GM19043 (cell line): ENCODE measurements around the gene SUB1.
"Not testable (repeated sequence)": the region's sequence is repeated elsewhere in the genome, so short reads cannot be mapped to it uniquely, and the experiment has no call there.

Experiments used
- ATAC-seq: cut with Tn5 transposase; IDR thresholded peaks from one replicate; pipeline ENCODE4 v1.9.1; 2021; ENCODE audit warnings: low read depth; ENCODE audit not compliant: unreplicated experiment

Gene SUB1

DNA sequence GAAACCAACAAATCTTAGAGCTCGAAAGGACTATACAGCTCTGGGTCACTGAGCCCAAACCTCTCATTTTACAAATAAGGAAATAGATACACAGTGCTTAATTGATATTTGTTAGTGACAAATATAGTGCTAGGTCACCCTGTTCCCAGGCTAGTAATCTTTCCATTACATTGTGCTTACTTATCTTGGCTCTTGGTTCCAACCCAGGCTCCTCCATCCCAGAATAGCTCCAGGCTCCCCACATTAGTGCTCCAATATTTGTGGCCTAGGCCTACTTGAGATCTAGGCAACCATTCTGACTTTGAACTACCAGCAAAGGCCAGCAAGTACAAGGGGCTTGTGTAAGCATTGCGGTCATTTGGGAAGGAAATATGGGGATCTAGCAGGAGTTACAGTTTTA is 21.7 kb upstream of the SUB1 start:
- ATAC-seq: no peak

DNA sequence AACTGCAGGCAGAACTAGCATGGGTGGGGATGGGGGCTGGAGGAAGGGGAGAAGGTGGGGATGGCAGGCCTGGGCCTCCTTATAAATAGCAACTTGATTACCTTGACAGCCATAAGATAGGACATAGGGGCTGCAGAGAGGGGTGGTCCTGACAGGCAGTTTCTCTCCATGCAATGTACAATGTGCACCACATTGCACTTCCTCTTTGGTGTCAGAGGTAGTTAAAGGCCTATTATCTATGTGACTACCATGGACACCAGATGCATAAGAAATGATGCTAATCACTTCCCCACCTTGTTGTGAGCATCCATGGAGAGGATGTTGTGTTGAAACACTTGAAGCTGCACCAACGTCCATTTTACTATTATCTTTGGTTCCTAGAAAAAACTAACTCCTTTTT is 20.2 kb upstream of the SUB1 start:
- no peak for ATAC-seq

DNA sequence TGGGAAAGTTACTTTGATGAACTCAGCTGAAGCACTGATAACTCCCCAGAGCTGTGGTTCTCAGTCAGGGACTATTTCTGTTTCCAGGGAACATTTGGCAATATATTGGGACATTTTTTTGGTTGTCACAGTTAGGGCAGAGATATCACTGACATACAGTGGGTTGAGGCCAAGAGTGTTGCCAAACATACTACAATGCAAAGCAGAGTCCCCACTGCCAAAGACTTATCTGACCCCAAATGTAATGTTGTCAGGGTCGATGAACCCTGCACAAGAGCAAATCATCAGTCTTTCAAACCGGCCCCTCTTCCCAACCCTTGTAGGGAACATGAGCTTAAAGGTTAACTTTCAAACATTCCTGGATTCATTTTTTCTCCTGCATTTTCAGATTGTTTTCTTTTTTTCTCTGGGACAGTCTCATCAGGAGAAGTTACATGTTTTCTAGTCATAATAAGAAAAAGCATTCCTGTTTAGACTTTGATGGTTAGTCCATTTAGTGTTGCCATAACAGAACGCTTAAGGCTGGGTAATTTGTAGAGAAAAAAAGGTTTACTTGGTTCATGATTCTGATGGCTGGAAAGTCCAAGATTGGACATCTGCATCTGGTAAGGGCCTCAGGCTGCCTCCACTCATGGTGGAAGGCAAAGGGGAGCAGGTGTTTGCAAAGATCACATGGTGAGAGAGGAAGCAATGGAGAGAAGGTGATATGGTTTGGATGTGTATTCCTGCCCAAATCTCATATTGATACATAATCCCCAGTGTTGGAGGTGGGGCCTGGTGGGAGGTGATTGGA is 18.8 kb upstream of the SUB1 start:
- ATAC-seq: no peak

DNA sequence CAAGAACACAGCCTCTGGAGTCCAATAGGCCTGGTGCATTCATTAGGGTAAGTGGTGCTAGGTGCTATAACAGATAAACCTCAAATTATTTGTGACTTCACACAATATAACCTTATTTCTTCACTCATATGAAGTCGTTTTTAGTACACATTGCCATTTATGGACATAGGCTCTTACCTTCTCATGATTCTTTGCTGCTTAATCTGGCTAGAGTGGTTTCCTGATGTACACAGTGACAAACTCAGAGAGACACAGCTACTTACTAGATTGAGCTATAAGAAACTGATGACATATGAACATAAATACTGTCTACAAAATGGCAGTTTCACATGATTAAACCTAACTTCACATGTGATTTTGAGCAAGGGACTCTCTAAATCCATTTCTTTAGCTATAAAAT is 14.2 kb upstream of the SUB1 start:
- no peak for ATAC-seq

DNA sequence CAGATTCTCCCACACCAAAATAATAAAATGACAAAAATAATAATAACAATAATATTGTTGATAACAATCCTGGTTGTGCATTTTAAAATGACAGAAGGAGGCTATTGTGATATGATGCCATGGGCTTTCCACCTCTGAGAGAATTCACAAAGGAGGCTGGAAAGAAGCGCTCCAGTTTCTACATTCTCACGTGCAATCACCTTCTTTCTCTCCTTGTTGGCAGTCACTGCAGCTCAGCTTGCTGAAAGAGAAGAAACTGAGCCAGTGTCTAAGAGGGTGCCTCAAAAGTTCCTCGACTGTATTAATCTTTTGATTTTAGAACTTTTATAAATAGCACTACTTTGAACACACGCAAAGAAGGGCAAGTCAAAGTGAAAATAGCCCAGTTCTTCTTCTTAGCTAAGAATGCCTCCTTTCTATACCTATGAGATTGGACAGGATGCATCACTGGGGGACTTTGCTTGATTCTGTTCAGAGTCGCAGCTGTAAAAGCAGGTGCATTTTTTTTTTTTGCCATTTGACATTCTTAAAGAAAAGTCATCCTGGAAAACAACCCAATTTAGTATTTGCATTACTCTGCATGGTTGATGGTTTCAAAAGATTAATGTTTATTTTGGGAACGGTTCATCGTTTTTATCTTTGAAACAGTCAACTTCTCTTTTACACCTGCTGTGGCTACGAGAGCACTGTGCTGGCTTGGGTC is 12.4 kb upstream of the SUB1 start:
- peak; percentile 92 for ATAC-seq

DNA sequence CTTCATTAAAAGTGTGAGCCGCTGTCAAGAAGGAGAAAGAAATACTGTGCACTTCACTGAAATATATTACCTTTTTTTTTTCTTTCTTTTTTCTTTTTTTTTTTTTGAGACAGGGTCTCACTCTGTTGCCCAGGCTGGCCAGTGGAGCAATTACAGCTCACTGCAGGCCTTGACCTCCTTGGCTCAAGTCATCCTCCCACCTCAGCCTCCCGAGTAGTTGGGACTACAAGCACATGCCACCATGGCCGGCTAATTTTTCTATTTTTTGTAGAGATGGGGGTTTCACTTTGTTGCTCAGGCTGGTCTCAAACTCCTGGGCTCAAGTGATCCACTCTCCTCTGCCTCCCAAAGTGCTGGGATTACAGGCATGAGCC is 11.9 kb upstream of the SUB1 start:
- ATAC-seq: not testable (repeated sequence)

DNA sequence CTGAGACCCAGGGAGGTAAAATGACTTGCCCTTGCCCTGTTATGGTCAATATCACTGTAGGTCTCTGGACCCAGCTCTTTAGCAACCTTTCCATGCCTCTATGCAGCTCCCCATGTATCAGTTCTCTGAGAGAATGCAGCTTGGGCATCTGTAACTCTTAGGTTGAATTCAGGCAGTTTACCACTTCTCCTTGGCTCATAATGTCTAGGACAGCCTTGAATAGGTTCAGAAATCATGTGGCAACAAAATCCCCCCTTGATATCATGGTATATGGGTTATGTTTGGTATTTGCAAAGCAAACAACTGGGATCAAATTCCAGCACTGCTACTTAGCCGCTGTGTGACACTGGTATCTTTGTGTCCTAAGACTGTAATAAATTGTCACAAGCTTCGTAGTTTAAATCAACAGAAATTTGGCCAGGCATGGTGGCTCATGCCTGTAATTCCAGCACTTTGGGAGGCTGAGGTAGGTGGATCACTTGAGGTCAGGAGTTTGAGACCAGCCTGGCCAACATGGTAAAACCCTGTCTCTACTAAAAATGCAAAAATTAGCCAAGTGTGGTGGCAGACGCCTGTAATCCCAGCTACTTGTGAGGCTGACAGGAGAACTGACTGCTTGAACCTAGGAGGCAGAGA is 10.7 kb upstream of the SUB1 start:
- ATAC-seq: no peak

DNA sequence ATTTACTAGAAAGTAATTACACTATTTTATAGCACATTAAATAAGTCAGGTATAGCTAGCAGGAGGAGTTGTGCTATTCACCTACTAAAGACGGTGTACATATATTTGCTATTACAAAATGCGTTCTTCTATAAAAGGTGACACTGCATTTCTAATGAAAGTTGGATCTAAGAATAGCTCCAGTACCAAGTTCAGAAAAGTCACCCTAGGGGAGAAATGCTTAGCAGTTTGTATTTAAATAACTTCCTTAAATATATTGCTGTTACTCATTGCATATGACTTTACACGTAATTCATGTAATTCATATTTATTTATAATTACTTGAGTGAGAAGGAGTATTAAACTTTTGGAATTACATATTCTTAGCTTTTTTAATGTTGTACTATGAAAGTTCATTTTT is 7.0 kb upstream of the SUB1 start:
- no peak for ATAC-seq

DNA sequence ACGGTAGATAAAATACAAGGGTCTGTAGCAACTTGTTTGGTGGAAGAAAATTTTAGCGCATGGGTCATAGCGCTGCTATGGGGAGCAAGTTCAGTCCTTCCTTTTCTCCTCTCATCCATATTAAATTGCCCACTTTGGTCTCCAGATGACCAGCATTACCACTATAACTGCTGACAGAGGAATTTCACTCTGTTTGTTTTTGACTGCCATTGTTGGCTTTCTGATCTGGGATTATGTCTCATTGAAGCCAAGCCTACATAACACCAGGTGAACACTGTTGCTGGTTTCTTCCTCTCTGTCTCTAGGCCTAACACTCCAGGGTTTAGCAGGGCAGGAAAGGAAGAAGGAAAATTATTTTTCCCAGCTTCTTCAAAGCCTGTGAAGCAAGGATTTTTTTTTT is 6.6 kb upstream of the SUB1 start:
- no peak for ATAC-seq

DNA sequence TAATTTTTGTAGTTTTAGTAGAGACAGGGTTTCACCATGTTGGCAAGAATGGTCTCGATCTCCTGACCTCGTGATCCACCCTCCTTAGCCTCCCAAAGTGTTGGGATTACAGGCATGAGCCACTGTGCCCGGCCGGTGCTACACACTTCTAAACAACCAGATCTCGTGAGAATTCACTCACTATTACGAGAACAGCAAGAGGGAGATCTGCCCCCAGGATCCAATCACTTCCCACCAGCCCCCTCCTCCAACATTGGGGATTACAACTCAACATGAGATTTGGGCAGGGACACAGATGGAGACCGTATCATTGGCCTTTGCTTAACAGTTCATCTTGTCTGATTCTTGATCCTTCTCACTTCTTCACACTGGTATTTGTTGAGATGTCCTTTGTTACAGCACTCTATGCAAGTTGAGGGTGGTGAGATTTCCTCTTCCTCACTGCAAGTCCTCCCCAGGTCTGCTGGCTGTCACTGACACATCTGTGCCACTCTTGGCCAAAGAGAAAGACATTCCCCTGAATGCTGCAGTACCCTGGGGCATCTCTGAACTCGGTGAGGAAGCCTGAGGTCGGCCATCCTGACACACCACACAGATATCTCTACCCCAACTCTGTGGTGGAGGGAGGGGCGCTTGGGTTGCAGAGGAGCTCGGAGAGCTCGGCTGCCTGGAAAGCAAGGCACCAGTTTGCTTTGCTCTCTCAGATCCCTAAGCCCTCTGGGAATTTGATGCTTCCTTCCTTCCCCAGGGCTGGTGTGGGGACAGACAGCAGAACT is 4.2 kb upstream of the SUB1 start:
- ATAC-seq: no peak

DNA sequence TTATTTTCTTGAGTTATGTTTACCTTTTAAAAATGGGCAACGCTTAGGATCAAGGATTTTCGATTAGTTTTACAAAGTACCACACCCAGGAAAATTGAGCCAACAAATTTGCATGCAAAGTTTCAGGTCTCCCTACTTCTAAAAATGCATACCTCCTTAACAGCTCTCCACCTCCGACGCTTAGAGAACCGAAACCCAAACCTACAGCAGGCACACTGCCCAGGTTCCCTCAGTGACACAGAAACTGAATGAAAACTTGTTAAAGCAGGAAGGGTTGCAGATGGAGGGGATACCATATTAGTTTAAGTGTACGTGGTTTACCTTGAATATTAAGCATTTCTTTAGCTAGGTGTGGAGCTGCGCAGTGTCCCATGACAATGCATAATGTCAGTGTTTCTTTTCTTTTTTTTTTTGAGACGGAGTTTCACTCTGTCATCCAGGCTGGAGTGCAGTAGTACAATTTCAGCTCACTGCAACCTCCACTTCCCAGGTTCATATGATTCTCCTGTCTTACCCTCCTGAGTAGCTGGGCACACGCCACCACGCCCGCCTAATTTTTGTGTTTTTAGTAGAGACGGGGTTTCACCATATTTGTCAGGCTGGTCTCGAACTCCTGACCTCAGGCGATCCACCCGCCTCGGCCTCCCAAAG is 1.6 kb upstream of the SUB1 start:
- peak; percentile 70 for ATAC-seq

DNA sequence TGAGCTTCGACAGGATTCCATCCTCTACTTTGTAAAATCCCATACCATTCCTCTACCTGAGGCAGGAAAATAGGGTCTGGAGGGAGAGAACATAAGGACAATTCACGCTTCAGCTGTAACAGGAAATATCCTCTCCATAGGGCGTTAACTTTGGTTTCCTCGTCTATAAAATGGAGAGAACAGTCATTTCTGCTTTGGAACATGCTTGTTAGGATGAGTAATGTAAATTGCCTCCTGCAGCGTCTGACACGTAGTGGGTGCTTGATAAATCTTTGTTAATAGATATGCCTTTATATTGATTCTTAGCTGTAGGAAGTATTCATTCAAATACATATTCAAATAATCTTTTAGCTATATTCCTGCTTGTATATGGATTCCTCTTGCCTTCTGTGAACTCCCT is 711 bp upstream of the SUB1 start:
- no peak for ATAC-seq

DNA sequence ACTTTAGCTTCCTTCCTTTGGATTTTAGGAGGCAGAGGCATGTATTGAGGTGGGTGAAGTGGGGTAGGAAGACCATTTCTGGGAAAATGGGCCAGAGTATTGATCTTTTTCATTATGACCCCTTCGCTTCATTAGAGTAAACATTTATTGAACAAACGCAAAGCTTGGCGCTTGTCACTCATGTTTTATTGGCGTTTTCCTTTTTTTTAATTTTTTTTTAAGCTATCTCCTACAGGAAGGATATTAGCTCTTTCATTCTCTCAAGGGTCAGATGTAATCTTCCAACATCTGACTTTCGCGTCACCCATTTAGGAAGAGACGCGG is 273 bp upstream of the SUB1 start:
- ATAC-seq: no peak

DNA sequence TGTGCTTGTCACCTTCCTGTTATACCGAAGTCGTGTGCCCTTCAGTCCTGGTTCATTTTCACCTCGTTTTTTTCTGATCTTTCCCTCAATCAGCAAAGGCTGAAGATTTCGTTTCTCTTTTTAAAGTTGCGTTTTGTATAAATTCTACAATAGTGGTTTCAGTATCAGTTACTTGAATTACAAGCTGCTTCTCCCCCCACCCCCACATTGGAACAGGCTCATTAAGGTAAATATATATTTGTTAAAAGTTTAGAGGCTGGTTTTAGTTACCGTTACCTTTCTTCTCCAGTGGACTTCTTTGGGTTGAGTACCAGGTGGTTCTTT is 881 bp downstream of the SUB1 start:
- ATAC-seq: no peak

DNA sequence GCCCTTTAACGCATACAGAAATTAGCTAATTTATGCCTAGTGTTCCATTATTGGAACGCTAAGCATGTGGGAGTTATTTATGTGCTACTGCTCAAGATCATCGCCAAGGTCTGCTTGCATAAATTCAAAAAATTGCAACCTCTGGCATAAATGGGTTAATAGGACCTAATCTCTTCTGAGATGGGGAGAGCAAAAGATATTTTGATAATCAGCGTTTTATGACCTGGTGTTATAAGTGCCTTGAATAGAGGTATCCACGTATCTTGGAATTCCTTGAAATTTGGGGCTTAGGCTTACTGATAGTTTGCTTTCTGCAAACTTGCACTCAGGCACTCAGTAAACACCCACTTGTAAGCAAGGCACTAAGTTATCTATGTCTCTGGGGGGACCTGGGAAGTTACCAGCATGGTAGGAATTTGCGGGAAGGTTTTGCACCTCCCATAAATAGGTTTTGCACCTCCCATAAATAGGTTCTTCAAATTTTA is 1.8 kb downstream of the SUB1 start:
- no peak for ATAC-seq

DNA sequence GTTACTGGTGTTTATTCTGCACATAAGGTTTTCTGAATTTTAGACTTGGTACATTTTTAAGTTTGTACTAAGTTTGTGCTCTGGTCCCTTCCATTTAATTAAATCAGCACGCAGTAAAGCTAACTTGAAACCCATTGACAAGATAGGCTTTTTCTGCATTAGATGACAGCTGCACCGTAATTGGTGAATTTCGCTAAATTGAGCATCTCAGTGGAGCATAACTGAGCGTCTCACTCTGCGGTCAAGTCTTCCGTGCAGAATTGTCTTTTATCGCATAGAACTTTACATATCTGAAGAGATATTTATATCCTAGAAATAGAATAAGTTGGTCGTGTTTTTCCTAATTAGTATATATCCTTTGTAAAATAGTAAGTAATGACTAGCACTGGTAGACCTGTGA is 4.1 kb downstream of the SUB1 start:
- ATAC-seq: no peak

DNA sequence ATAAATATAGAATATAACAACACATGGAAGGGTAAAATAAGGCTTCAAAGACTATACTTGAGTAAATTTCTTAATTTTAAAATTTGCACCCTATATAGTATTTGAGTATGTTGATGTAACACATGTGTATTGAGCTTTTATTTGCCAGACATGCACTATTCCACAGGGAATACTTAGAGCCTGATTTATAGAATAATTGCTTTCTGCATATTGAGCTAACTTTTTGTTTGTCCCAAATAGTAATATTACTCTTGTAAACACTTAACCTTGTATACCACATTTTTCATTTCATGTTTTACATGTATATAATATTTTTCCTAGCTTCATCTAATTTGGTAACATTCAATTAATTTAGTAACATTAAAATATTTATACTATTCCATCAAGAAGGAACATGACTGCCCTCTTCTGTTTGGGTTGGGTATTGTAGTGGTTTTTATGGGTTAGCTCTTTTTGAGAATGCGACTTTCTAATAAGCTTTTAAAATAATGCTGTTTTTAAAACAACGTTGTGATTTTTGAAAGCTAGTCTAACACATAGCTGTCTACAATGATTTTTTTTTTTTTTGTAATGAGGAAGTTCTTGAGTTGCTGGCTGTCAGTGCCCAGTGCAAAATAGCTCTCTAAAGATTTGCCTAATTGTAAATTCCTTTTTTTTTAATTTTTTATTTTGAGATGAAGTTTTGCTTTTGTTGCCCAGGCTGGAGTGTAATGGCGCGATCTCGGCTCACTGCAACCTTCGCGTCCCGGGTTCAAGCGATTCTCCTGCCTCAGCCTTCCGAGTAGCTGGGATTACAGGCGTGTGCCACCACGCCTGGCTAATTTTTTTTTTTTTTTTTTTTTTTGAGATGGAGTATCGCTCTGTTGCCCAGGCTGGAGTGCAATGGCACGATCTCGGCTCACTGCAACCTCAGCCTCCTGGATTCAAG is 4.8 kb downstream of the SUB1 start:
- no peak for ATAC-seq

DNA sequence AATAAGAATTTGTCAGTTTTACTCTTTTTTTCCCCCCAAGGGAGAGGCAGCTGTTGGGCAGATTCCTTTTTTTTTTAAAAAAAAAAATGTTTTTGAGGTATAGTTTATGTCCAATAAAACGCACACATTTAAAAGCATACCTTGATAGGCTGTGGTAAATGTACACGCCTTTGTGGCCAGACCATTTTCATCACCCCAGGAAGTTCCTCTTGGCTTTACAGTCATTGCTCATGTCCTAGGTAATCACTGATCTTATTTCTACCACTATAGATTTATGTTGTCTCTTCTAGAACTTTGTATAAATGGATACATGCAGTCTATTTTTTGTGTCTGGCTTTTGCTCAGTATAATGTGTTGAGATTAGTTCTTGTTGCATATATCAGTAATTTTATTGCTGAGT is 9.8 kb downstream of the SUB1 start:
- ATAC-seq: no peak

DNA sequence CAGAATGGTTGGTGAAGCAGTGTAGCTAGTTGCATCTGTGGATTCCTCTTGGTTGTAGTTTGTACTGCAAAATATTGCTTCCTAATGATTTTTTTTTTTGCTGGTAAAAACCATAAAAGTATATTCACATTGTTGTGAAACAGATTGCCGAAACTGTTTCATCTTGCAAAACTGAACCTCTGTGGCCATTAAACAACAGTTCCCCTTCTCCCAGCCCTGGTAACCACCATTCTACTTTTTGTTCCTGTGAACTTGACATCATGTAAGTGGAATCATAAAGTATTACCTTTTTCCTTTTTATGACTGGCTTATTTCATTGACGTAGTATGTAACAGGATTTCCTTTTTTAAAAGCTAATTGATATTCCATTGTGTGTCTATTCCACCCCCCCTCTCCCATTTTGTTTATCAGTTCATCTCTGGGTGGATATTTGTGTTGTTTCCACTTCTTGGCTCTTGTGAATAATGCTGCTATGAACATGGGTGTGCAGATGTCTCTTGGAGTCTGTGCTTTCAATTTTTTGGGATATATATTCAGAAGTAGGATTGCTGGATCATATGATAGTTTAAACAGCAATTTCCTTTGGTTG is 11.8 kb downstream of the SUB1 start:
- ATAC-seq: no peak
